ENCODE measurements around the gene TNK1.

GRCh38 chr17:7419819-7420610 is 39.1 kb downstream of the TNK1 start, which contains the start of gene SPEM1:
- TF ChIP-seq CTCF (IDR thresholded peaks at IDR 0.05; ENCODE audit: poor library complexity) (no peak), EZH2 (IDR thresholded peaks at IDR 0.05; ENCODE audit: borderline replicate concordance) (no peak)
